Fibroblast of lung (primary cell): ENCODE results near the gene WFDC2. TPM values are rescaled to one million over a fixed set of nuclear protein-coding genes. Genes with fewer than 3 reads are reported as not detected.
"Not testable (repeated sequence)": the region's sequence is repeated elsewhere in the genome, so short reads cannot be mapped to it uniquely, and the experiment has no call there.

Experiments used
- DNase-seq, 2 donors: peaks; one replicate each; pipeline versions ENCODE4 v3.0.0 to v3.0.0-alpha.2; 2010; ENCODE audit warnings: low read depth in 2 of 2
- H2AFZ ChIP-seq: 2 replicates; pipeline ENCODE4 v1.5.1; 2012; ENCODE audit warnings: low read length, control low read depth, inconsistent platforms
- H3K27ac ChIP-seq: 2 replicates; pipeline ENCODE4 v1.5.1; 2011; ENCODE audit warnings: low read length, control low read depth; ENCODE audit not compliant: insufficient read depth
- H3K27me3 ChIP-seq: 2 replicates; pipeline ENCODE4 v1.5.1; 2011; ENCODE audit warnings: mild to moderate bottlenecking, low read length; ENCODE audit not compliant: control insufficient read depth, insufficient read depth
- H3K36me3 ChIP-seq: 2 replicates; pipeline ENCODE4 v1.5.1; 2011; ENCODE audit warnings: low read length; ENCODE audit not compliant: control insufficient read depth, insufficient read depth
- H3K4me1 ChIP-seq: 2 replicates; pipeline ENCODE4 v1.5.1; 2011; ENCODE audit warnings: low read length; ENCODE audit not compliant: control insufficient read depth, insufficient read depth; ENCODE audit errors: extremely low read depth
- H3K4me2 ChIP-seq: 2 replicates; pipeline ENCODE4 v1.5.1; 2011; ENCODE audit warnings: low read length, control low read depth; ENCODE audit not compliant: insufficient read depth; ENCODE audit errors: extremely low read depth
- H3K4me3 ChIP-seq, 4 experiments: fragments of 200-600 bp in 1 of 4; sonication (generic) in 1 of 4; replicated peaks in 1 of 4; 2 replicates each; pipeline ENCODE4 v1.5.1; 2011 to 2016; ENCODE audit warnings: low read length in 4 of 4, low read depth in 3 of 4, mild to moderate bottlenecking in 3 of 4, control low read depth in 2 of 4, inconsistent platforms in 1 of 4, mixed read lengths in 1 of 4; ENCODE audit not compliant: insufficient read depth in 1 of 4; ENCODE audit errors: control extremely low read depth in 1 of 4
- H3K79me2 ChIP-seq: 2 replicates; pipeline ENCODE4 v1.5.1; 2012; ENCODE audit warnings: mild to moderate bottlenecking, low read length, inconsistent platforms; ENCODE audit not compliant: control insufficient read depth, insufficient read depth
- H3K9ac ChIP-seq: 2 replicates; pipeline ENCODE4 v1.5.1; 2011; ENCODE audit warnings: mild to moderate bottlenecking, low read length, control low read depth; ENCODE audit not compliant: insufficient read depth
- H3K9me3 ChIP-seq: 2 replicates; pipeline ENCODE4 v1.5.1; 2012; ENCODE audit warnings: low read depth, low read length; ENCODE audit not compliant: control insufficient read depth, insufficient read depth
- H4K20me1 ChIP-seq: 2 replicates; pipeline ENCODE4 v1.5.1; 2011; ENCODE audit warnings: low read length; ENCODE audit not compliant: control insufficient read depth, insufficient read depth; ENCODE audit errors: extremely low read depth
- EZH2 ChIP-seq: IDR thresholded peaks from 2 replicates; pipeline ENCODE4 v1.5.1; 2012; ENCODE audit warnings: low read length, control low read depth, mild to moderate bottlenecking; ENCODE audit errors: missing control alignments
- polyA plus RNA-seq, 2 donors: library from polyadenylated mRNA; depleted of rRNA in 1 of 2; stranded (reverse) in 1 of 2; unstranded in 1 of 2; fragments of >200 nt; gene quantifications; 2 replicates each; pipeline ENCODE4 v1.2.1, GENCODE V29; 2011 to 2012; ENCODE audit warnings: missing spikeins in 1 of 2
- total RNA-seq: library from RNA; depleted of rRNA; stranded (reverse); fragments of >200 nt; gene quantifications from 2 replicates; pipeline ENCODE4 v1.2.1, GENCODE V29; 2014
- TF ChIP-seq, protein P1 (sequence below), 2 donors: IDR thresholded peaks in 1 of 2; conservative IDR thresholded peaks in 1 of 2; 1 replicate in 1 of 2; 2 replicates in 1 of 2; pipeline ENCODE4 v1.5.1; 2011 to 2012; ENCODE audit warnings: low read length in 2 of 2, control low read depth in 1 of 2, inconsistent platforms in 1 of 2, low read depth in 1 of 2, mild to moderate bottlenecking in 1 of 2

Gene WFDC2
- total and polyA plus RNA-seq, 2 donors (not counting 1 experiment from before 2014, with no cell fraction given), result not detected

- Histone ChIP-seq H3K9ac (no peak overlapping the region), H3K4me3 (peak overlapping the region in 2 of 4 experiments; percentile 6 to 43), H3K4me2 (no peak overlapping the region), H3K27ac (no peak overlapping the region), H3K79me2 (no peaks in the 10 kb centered on the region), H3K9me3 (no peaks in the 10 kb centered on the region), H2AFZ (no peak overlapping the region), H3K27me3 (peaks cover 34% of the 10 kb centered on the region), H4K20me1 (no peaks in the 10 kb centered on the region), H3K36me3 (no peaks in the 10 kb centered on the region), H3K4me1 (no peaks in the 10 kb centered on the region)
- peak; percentile 84 for TF ChIP-seq EZH2
- TF ChIP-seq, protein P1, sequence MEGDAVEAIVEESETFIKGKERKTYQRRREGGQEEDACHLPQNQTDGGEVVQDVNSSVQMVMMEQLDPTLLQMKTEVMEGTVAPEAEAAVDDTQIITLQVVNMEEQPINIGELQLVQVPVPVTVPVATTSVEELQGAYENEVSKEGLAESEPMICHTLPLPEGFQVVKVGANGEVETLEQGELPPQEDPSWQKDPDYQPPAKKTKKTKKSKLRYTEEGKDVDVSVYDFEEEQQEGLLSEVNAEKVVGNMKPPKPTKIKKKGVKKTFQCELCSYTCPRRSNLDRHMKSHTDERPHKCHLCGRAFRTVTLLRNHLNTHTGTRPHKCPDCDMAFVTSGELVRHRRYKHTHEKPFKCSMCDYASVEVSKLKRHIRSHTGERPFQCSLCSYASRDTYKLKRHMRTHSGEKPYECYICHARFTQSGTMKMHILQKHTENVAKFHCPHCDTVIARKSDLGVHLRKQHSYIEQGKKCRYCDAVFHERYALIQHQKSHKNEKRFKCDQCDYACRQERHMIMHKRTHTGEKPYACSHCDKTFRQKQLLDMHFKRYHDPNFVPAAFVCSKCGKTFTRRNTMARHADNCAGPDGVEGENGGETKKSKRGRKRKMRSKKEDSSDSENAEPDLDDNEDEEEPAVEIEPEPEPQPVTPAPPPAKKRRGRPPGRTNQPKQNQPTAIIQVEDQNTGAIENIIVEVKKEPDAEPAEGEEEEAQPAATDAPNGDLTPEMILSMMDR (conservative IDR thresholded peaks at IDR 0.05 in 1 of 2, IDR thresholded peaks at IDR 0.05 in 1 of 2; ENCODE audit: low read depth in 1 of 2, low read length in 2 of 2), result peak in 1 of 2 donors; percentile 14
- no peak for DNase-seq
Measured at GRCh38 chr20:45470937-45471336, 1.4 kb downstream of the WFDC2 start.

GRCh38 chr20:45472286-45472685 is 2.7 kb downstream of the WFDC2 start:
- H3K36me3 ChIP-seq, H2AFZ ChIP-seq, H3K4me2 ChIP-seq, H3K9ac ChIP-seq, H3K79me2 ChIP-seq, H3K4me3 ChIP-seq, H3K4me1 ChIP-seq, H3K27ac ChIP-seq, DNase-seq, H3K9me3 ChIP-seq, H4K20me1 ChIP-seq: not testable (repeated sequence)
- H3K27me3 ChIP-seq, result peaks cover 34% of the 10 kb centered on the region

DNA sequence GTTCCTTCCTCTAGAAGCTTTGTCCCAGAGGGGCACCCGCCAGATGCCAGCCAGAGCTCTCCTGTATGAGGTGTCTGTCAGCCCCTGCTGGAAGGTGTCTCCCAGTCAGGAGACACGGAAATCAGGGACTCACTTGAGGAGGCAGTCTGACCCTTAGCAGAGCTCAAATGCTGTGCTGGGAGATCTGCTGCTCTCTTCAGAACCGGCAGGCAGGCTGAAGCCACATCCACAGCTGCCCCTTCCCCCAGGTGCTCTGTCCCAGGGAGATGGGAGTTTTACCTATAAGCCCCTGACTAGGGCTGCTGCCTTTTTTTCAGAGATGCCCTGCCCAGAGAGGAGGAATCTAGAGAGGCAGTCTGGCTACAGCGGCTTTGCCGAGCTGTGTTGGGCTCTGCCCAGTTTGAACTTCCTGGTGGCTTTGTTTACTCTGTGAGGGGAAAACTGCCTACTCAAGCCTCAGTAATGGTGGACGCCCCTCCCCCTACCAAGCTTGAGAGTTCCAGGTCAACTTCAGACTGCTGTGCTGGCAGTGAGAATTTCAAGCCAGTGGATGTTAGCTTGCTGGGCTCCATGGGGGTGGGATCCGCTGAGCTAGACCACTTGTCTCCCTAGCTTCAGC is 8.1 kb downstream of the WFDC2 start:
- not testable (repeated sequence) for H3K79me2 ChIP-seq, H3K27ac ChIP-seq, H3K9me3 ChIP-seq, H3K4me2 ChIP-seq, H3K4me1 ChIP-seq, DNase-seq, H3K36me3 ChIP-seq, H3K4me3 ChIP-seq, H3K27me3 ChIP-seq, H3K9ac ChIP-seq, H2AFZ ChIP-seq, H4K20me1 ChIP-seq

DNA sequence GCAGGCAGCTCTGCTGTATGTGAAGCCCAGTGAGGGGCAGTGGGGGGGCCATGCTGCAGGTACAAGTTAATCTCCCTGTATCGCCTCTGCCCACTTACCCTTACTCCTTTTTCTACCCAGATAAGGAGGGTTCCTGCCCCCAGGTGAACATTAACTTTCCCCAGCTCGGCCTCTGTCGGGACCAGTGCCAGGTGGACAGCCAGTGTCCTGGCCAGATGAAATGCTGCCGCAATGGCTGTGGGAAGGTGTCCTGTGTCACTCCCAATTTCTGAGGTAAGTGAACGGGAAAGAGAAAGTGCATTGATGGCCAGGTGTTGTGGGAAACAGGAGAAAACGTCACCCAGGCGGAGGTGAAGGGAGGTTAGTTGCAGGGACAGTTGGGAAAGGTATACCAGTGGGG is 10.3 kb downstream of the WFDC2 start:
- no peaks in the 10 kb centered on the region for H3K4me1 ChIP-seq
- no peak overlapping the region for H3K9ac ChIP-seq
- H4K20me1 ChIP-seq, result no peaks in the 10 kb centered on the region
- H3K27me3 ChIP-seq, result peaks cover 2% of the 10 kb centered on the region
- no peak overlapping the region for H3K4me3 ChIP-seq
- no peaks in the 10 kb centered on the region for H3K9me3 ChIP-seq
- H3K4me2 ChIP-seq, result no peak overlapping the region
- TF ChIP-seq, protein P1 (conservative IDR thresholded peaks at IDR 0.05 in 1 of 2, IDR thresholded peaks at IDR 0.05 in 1 of 2; ENCODE audit: low read depth in 1 of 2, low read length in 2 of 2), result no peak
- TF ChIP-seq EZH2, result no peak
- H3K79me2 ChIP-seq, result no peaks in the 10 kb centered on the region
- no peak overlapping the region for H2AFZ ChIP-seq
- DNase-seq, result no peak
- no peak overlapping the region for H3K27ac ChIP-seq
- no peaks in the 10 kb centered on the region for H3K36me3 ChIP-seq
